DMS53 treated with DMSO at 0.1 percent for 48 hours (cell line): Measurements from ENCODE around the gene GTF2A2.
"Not testable (repeated sequence)": the region's sequence is repeated elsewhere in the genome, so short reads cannot be mapped to it uniquely, and the experiment has no call there.

Source experiments
- DNase-seq: peaks from one replicate; lab custom pipeline; 2025; ENCODE audit not compliant: unreplicated experiment; lab: John Stamatoyannopoulos, UW

Gene GTF2A2

GRCh38 chr15:59656897-59657634 lies at the start of gene GTF2A2:
Gene GTF2A2, minus strand, starts transcription at chr15:59657515. Its CDS starts 5,238 bp downstream, at chr15:59652277.
- no peak for DNase-seq

- no peak for DNase-seq
These were observed 46.9 kb upstream of the GTF2A2 start for GRCh38 chr15:59703979-59704796.

GRCh38 chr15:59702351-59702750 lies 45.0 kb upstream of the GTF2A2 start:
- no peak for DNase-seq

- no peak for DNase-seq
These were observed 44.6 kb upstream of the GTF2A2 start for GRCh38 chr15:59701880-59702279.

GRCh38 chr15:59699810-59700431 lies 42.6 kb upstream of the GTF2A2 start:
- DNase-seq: no peak

GRCh38 chr15:59698065-59698464 lies 40.8 kb upstream of the GTF2A2 start:
- not testable (repeated sequence) for DNase-seq

- no peak for DNase-seq
These were observed 39.0 kb upstream of the GTF2A2 start for GRCh38 chr15:59696332-59696731.

GRCh38 chr15:59694779-59695178 lies 37.5 kb upstream of the GTF2A2 start:
- DNase-seq: no peak

- DNase-seq: peak; percentile 44
These were observed 34.0 kb upstream of the GTF2A2 start for GRCh38 chr15:59691194-59691805.

- DNase-seq: peak; percentile 46
These were observed 32.4 kb upstream of the GTF2A2 start for GRCh38 chr15:59689626-59690236.

- DNase-seq: peak; percentile 83
These were observed 31.7 kb upstream of the GTF2A2 start, which contains the start of gene BNIP2 for GRCh38 chr15:59688782-59689625. Gene BNIP2, minus strand, starts transcription at chr15:59689320. Its CDS starts 6,863 bp downstream, at chr15:59682457.

- DNase-seq: peak; percentile 14
These were observed 31.1 kb upstream of the GTF2A2 start for GRCh38 chr15:59688423-59688781.

- DNase-seq: no peak
These were observed 30.5 kb upstream of the GTF2A2 start for GRCh38 chr15:59687836-59688235.

GRCh38 chr15:59686389-59686788 lies 29.1 kb upstream of the GTF2A2 start:
- DNase-seq: no peak

GRCh38 chr15:59685737-59686297 lies 28.5 kb upstream of the GTF2A2 start:
- no peak for DNase-seq

- no peak for DNase-seq
These were observed 23.6 kb upstream of the GTF2A2 start for GRCh38 chr15:59680870-59681269.

- no peak for DNase-seq
These were observed 23.0 kb upstream of the GTF2A2 start for GRCh38 chr15:59680346-59680745.

GRCh38 chr15:59678620-59679019 lies 21.3 kb upstream of the GTF2A2 start:
- no peak for DNase-seq

GRCh38 chr15:59678172-59678571 lies 20.9 kb upstream of the GTF2A2 start:
- DNase-seq: no peak

GRCh38 chr15:59676565-59676964 lies 19.2 kb upstream of the GTF2A2 start:
- DNase-seq: no peak
